HG02571 (cell line): ENCODE measurements around the gene NAP1L5.

ENCODE experiments used
- ATAC-seq: cut with Tn5 transposase; IDR thresholded peaks from one replicate; pipeline ENCODE4 v1.9.1; 2021; ENCODE audit warnings: mild to moderate bottlenecking, moderate library complexity; ENCODE audit not compliant: unreplicated experiment

Gene NAP1L5

DNA sequence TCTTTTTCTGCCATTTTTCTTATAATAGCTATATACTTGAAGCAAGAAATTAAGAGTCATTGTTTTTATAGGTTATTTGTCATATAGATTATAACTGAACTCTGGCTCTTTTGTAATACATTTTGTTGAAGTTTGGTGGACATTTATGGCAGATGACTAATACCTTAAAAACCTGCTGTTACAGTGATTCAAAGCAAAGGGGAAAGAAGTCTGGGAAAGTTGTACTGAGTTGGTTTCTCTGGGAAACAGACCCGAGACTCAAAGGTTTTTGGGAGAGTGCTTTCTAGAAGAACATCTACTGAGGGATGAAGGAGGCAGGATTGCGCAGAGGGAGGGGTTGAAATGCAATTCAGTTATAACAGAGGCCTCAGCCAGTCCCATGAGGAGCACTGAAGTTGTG, 35.9 kb downstream of the NAP1L5 start:
- ATAC-seq: no peak

GRCh38 chr4:88660446-88661294, 37.0 kb downstream of the NAP1L5 start:
- no peak for ATAC-seq

- no peak for ATAC-seq
Measured at GRCh38 chr4:88659890-88660208, 37.8 kb downstream of the NAP1L5 start.

- peak; percentile 72 for ATAC-seq
Measured at GRCh38 chr4:88659055-88659889, 38.4 kb downstream of the NAP1L5 start.

GRCh38 chr4:88655226-88655625, 42.4 kb downstream of the NAP1L5 start:
- ATAC-seq: no peak

GRCh38 chr4:88653371-88653946, 44.2 kb downstream of the NAP1L5 start:
- no peak for ATAC-seq

GRCh38 chr4:88649716-88650115, 47.9 kb downstream of the NAP1L5 start:
- no peak for ATAC-seq

DNA sequence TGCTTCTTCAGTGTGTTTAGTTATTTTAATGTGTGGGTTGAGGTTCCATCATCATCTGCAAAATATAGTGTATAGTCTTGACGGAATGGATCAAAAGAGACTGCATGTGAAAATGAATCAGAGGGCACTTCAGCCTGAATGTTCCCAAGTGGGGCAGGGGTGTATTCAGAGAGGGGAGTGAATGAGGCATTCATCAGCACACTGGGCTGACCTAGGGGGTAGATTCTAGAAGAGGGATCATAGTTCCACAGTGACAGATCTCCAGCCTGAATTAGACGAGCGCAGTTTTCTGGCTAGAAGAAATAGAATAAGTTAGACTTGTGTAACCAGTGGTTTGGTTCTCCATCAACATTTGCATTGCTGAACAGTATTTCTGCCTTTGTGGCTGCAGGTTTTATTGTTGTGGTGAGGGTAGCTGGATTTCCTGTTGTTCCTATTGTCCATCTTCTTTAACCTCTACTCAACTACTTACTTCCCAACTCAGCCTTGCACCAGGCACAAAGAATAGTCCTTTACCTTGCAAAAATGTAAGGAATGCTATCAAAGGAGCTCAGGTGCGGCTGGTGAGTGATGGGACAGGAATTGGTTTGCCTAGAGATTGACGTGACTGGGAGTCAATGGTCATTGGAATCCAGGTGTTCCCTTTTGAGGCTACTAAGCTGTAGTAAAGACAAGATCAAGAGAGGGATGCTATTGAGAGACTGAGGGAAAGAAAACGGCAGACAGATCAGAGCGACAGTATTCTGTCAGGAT, 50.9 kb downstream of the NAP1L5 start:
- no peak for ATAC-seq

DNA sequence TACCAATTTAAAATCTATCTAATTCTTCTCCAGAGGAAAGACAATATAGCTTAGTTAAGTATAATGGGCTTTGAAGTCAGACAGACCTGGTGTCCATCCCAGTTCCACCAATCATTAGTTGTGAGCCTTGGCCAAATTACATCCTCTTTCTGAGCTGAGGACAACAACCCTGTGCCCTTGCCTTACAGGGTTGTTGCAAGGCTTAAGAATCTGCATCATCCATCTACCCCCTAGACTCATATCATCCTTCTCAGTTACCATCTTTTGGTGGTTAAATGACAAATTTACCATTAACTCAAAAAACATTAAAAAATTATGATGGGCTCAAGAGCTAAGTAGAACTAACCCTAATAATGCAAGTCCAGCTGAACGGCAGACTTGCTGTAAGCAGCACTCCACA, 51.6 kb downstream of the NAP1L5 start:
- ATAC-seq: no peak
